ENCODE results near the gene EIF3I.

Gene EIF3I

DNA sequence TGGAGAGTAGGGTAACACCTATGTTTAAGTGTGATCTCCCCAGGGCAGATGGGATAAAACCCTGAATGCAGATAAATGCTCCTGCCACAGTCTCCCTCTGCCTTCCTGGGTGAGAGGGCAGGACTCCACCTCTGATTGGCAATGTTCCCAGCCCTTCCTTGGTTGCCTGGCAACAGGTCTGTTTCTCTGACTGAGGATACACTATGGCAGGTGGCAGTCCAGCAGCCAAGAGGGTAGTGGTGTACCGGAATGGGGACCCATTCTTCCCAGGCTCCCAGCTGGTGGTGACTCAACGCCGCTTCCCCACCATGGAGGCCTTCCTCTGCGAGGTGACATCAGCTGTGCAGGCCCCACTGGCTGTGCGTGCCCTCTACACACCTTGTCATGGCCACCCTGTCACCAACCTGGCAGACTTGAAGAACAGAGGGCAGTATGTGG is 13.3 kb upstream of the EIF3I start, which contains the start of gene DCDC2B:
TSS of gene DCDC2B (plus strand) at position 199 of the 438 bp plus-strand sequence. CDS start at position 204, 5 bp downstream.
- no peak within 1 kb of the TSS for H3K27ac ChIP-seq (ENCODE audit: insufficient read depth, low read length, poor library complexity, severe bottlenecking)
- no peaks in the 10 kb centered on the region for H3K36me3 ChIP-seq (ENCODE audit: control insufficient read depth, insufficient read depth, low read length)
- no peaks in the 10 kb centered on the region for H3K9me3 ChIP-seq (ENCODE audit: control insufficient read depth, low read length)
- DNase-seq: no peak
- H3K4me1 ChIP-seq (ENCODE audit: control insufficient read depth, insufficient read depth, low read length, poor library complexity, severe bottlenecking): peaks cover 14% of the 10 kb centered on the region
- H3K4me3 ChIP-seq (ENCODE audit: insufficient read depth, low read depth, low read length, poor library complexity, severe bottlenecking): no peak within 1 kb of the TSS
- no peaks in the 10 kb centered on the region for H3K27me3 ChIP-seq (replicated peaks; ENCODE audit: control insufficient read depth, insufficient read depth, low read length, poor library complexity, severe bottlenecking)

DNA sequence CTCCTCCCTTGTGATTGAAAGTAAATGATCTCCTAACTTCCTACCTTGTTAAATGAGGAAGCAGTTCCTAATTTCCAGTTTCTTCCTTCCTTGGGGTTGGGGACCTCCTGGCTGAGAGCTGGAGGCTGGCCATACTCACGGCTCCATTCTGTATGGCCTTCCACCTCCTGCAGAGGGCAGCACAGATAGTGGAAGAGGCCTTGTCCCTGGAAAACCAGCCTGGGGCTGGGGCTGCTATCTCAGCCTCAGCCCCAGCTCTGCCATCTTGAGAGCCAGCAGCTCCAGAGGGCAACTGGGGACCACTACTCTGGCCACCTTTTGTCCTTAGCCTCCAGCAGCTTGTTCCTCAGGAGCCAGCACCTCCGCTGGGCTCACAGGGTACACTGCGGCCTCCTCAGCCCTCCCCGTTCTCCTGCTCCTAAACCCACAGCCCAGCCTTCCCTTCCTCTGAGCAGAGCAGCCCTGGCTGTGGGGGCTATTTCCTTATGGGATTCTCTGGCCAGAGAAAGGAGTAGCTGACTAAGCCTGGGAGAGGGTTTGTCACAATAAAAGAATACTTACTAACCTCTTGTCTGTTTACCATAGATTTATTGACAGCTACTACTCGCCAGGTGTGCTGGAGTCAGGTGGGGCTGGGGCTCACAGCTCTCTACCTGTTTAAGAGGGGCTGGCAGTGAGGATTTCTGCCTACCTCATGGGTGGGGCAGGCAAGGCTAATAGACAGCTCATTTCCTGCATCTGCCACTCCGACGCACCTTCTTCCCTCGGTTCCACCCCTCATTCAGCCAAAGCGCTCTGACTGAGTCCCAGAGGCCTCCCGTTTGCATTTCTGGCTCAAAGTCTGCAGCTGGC is 6.4 kb upstream of the EIF3I start:
- no peaks in the 10 kb centered on the region for H3K27me3 ChIP-seq (replicated peaks; ENCODE audit: control insufficient read depth, insufficient read depth, low read length, poor library complexity, severe bottlenecking)
- H3K9me3 ChIP-seq (ENCODE audit: control insufficient read depth, low read length): no peaks in the 10 kb centered on the region
- H3K4me3 ChIP-seq (ENCODE audit: insufficient read depth, low read depth, low read length, poor library complexity, severe bottlenecking): no peak overlapping the region
- H3K27ac ChIP-seq (ENCODE audit: insufficient read depth, low read length, poor library complexity, severe bottlenecking): peak overlapping the region; percentile 6
- peak; percentile 21 to 40 (median 29) for DNase-seq
- peaks cover 12% of the 10 kb centered on the region for H3K36me3 ChIP-seq (ENCODE audit: control insufficient read depth, insufficient read depth, low read length)
- peaks cover 13% of the 10 kb centered on the region for H3K4me1 ChIP-seq (ENCODE audit: control insufficient read depth, insufficient read depth, low read length, poor library complexity, severe bottlenecking)

DNA sequence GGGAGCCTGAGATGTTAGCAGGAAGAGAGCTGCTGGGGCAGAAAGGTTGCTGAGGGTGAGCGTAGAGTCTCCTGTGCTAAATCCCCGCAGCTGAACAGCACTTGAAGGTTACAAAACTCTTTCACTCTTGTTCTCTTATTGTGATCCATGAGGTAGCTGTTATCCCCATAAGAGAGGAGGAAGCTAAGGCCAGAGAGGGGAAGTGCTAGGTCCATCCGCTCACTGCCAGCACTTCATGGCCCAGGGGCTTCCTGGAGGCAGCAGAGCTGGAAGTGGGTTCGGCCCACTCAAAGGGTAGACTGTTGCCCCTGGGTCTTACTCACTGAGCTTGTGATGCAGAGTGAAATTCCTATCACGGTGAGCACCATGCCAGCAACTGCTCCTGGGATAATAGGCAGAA is 5.6 kb upstream of the EIF3I start:
- H3K27me3 ChIP-seq (replicated peaks; ENCODE audit: control insufficient read depth, insufficient read depth, low read length, poor library complexity, severe bottlenecking): no peaks in the 10 kb centered on the region
- no peak overlapping the region for H3K27ac ChIP-seq (ENCODE audit: insufficient read depth, low read length, poor library complexity, severe bottlenecking)
- H3K4me1 ChIP-seq (ENCODE audit: control insufficient read depth, insufficient read depth, low read length, poor library complexity, severe bottlenecking): peaks cover 19% of the 10 kb centered on the region
- no peak for DNase-seq
- no peaks in the 10 kb centered on the region for H3K9me3 ChIP-seq (ENCODE audit: control insufficient read depth, low read length)
- no peak overlapping the region for H3K4me3 ChIP-seq (ENCODE audit: insufficient read depth, low read depth, low read length, poor library complexity, severe bottlenecking)
- H3K36me3 ChIP-seq (ENCODE audit: control insufficient read depth, insufficient read depth, low read length): peaks cover 12% of the 10 kb centered on the region

DNA sequence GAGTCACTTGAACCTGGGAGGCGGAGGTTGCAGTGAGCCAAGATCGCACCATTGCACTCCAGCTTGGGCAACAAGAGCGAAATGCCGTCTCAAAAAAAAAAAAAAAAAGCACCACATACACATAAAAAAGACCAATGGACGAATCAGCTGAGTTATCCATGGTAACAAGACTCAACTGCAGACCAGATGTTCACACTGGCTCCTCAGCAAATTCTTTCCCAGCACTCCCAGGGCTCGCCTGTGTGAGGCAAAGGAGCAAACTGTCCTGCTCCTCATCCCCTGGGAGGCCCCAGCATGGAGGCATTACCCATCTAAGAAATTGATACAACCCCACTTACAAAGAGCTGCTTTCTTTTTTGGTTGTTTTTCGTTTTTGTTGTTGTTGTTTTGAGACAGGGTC is 3.2 kb upstream of the EIF3I start:
- Histone ChIP-seq H3K27me3 (replicated peaks; ENCODE audit: control insufficient read depth, insufficient read depth, low read length, poor library complexity, severe bottlenecking) (no peaks in the 10 kb centered on the region), H3K4me1 (ENCODE audit: control insufficient read depth, insufficient read depth, low read length, poor library complexity, severe bottlenecking) (peaks cover 31% of the 10 kb centered on the region), H3K36me3 (ENCODE audit: control insufficient read depth, insufficient read depth, low read length) (peaks cover 12% of the 10 kb centered on the region), H3K27ac (ENCODE audit: insufficient read depth, low read length, poor library complexity, severe bottlenecking) (no peak overlapping the region), H3K9me3 (ENCODE audit: control insufficient read depth, low read length) (no peaks in the 10 kb centered on the region), H3K4me3 (ENCODE audit: insufficient read depth, low read depth, low read length, poor library complexity, severe bottlenecking) (no peak overlapping the region)
- no peak for DNase-seq

DNA sequence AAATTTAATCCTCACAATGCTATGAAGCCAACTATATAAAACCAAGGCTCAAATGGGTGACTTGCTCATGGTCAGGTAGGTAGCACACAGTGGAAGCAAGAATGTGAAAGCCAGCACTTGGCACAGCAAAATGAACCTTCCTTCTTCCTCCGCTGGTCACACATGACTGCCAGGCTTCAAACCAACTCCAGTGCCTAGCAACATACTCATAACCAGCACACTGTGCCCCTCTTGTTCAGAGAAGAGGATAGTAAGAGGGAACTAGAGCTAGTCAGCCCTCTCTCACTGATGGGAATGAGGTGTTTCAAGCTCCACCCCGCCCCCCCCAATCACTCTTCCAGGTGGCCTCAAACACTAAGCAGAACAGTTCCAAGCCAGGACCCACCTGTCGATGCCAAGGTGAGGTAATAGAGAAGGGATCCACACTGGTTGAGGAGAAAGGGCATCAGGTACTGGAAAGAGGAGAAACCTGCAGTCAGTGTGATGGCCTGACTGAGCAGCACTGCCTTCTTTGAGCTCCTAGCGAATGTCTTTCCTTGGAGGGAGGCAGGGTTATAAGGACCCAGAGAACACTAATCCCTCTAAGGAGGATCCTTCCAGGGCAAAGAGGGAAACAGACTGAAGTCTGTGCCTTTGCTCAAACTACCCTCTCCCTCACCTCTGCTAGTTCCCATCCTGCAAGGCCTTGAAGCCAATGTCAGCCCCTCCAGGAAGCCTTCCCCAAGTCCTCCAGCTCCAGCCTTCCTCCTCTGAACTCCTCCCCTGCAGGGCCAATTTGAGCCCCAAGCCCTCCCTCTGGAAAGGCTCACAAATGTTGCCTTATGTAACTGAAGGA is 1.2 kb upstream of the EIF3I start:
- H3K27me3 ChIP-seq (replicated peaks; ENCODE audit: control insufficient read depth, insufficient read depth, low read length, poor library complexity, severe bottlenecking): no peaks in the 10 kb centered on the region
- peak overlapping the region; percentile 70 for H3K4me3 ChIP-seq (ENCODE audit: insufficient read depth, low read depth, low read length, poor library complexity, severe bottlenecking)
- no peaks in the 10 kb centered on the region for H3K9me3 ChIP-seq (ENCODE audit: control insufficient read depth, low read length)
- H3K4me1 ChIP-seq (ENCODE audit: control insufficient read depth, insufficient read depth, low read length, poor library complexity, severe bottlenecking): peaks cover 25% of the 10 kb centered on the region
- peak overlapping the region; percentile 96 for H3K27ac ChIP-seq (ENCODE audit: insufficient read depth, low read length, poor library complexity, severe bottlenecking)
- peaks cover 11% of the 10 kb centered on the region for H3K36me3 ChIP-seq (ENCODE audit: control insufficient read depth, insufficient read depth, low read length)
- no peak for DNase-seq

DNA sequence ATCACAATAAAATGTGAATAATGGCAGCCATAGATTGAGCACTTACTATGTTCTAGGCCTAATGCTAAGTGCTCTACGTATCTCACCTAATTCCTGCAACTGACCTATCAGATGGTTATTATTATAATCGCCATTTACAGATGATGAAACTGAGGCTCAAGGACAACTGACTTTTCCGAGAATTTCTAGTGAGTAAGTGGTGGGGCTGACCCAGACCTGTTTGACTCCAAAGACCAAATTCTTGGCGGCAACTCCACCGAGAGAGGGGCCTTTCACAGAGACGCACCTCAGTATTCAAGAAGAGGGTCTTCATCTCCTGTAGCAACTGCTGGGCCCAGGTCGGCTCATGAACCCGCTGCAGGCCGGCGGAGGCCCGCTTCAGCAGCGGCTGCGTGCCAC is 627 bp upstream of the EIF3I start:
- Histone ChIP-seq H3K9me3 (ENCODE audit: control insufficient read depth, low read length) (no peaks in the 10 kb centered on the region), H3K4me3 (ENCODE audit: insufficient read depth, low read depth, low read length, poor library complexity, severe bottlenecking) (peak overlapping the region; percentile 70), H3K4me1 (ENCODE audit: control insufficient read depth, insufficient read depth, low read length, poor library complexity, severe bottlenecking) (peaks cover 20% of the 10 kb centered on the region), H3K27ac (ENCODE audit: insufficient read depth, low read length, poor library complexity, severe bottlenecking) (peak overlapping the region; percentile 96), H3K27me3 (replicated peaks; ENCODE audit: control insufficient read depth, insufficient read depth, low read length, poor library complexity, severe bottlenecking) (no peaks in the 10 kb centered on the region), H3K36me3 (ENCODE audit: control insufficient read depth, insufficient read depth, low read length) (peaks cover 16% of the 10 kb centered on the region)
- DNase-seq: no peak

DNA sequence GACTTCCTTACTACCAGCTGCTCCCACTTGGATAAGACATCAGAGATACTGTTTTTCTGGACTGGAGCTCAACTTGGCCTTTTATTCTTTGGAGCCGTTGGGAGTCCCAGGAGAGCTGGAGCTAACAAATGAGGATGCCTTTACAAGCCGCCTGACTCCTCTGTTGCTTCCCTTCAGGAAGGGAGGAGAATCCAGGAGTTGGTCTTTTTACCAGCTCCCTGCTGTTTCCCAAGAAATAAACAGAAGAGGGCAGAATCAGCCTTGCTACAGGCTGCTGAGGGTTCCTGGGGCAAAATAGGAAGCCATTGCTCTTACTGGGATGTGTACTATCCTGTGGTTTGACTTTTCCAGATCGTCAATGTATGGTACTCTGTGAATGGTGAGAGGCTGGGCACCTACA is 1.5 kb downstream of the EIF3I start:
- Histone ChIP-seq H3K27ac (ENCODE audit: insufficient read depth, low read length, poor library complexity, severe bottlenecking) (peak overlapping the region; percentile 40), H3K27me3 (replicated peaks; ENCODE audit: control insufficient read depth, insufficient read depth, low read length, poor library complexity, severe bottlenecking) (no peaks in the 10 kb centered on the region), H3K4me1 (ENCODE audit: control insufficient read depth, insufficient read depth, low read length, poor library complexity, severe bottlenecking) (peaks cover 20% of the 10 kb centered on the region), H3K36me3 (ENCODE audit: control insufficient read depth, insufficient read depth, low read length) (peaks cover 16% of the 10 kb centered on the region), H3K4me3 (ENCODE audit: insufficient read depth, low read depth, low read length, poor library complexity, severe bottlenecking) (no peak overlapping the region), H3K9me3 (ENCODE audit: control insufficient read depth, low read length) (no peaks in the 10 kb centered on the region)
- DNase-seq: no peak

DNA sequence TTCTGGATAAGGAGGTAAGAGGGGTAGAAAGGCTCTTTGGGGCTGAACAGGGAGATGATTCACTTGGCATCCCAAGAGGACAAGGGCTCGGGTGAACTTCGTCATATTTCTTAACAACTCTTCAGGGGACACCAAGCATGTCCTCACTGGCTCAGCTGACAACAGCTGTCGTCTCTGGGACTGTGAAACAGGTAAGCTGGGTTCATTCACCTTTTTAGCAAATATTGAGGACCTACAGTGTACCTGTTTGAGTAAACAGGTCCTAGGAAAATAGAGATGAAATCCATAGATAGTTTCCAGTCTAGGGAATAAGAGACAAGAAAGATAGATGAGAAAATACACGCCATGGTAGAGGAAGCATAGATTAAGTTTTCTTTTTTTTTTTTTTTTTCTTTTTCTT is 2.1 kb downstream of the EIF3I start:
- peaks cover 21% of the 10 kb centered on the region for H3K36me3 ChIP-seq (ENCODE audit: control insufficient read depth, insufficient read depth, low read length)
- H3K4me1 ChIP-seq (ENCODE audit: control insufficient read depth, insufficient read depth, low read length, poor library complexity, severe bottlenecking): peaks cover 20% of the 10 kb centered on the region
- no peaks in the 10 kb centered on the region for H3K27me3 ChIP-seq (replicated peaks; ENCODE audit: control insufficient read depth, insufficient read depth, low read length, poor library complexity, severe bottlenecking)
- no peaks in the 10 kb centered on the region for H3K9me3 ChIP-seq (ENCODE audit: control insufficient read depth, low read length)
- no peak for DNase-seq
- no peak overlapping the region for H3K4me3 ChIP-seq (ENCODE audit: insufficient read depth, low read depth, low read length, poor library complexity, severe bottlenecking)
- no peak overlapping the region for H3K27ac ChIP-seq (ENCODE audit: insufficient read depth, low read length, poor library complexity, severe bottlenecking)

DNA sequence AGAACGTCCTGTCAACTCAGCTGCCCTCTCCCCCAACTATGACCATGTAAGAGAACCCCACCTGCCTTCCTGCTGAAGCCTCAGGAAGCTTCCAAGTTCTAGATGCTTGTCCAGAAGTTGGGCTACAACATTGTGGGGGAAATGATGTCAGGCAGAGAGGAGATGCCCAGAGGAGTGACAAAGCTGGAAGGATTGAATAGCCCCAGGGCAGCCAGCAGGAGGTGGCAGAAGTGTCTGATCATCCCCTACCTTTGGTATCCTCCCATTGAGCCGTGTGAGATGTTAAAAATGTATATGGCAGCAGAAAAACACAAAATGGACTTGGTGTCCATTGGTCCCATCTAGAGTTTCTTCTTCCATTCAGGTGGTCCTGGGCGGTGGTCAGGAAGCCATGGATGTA is 6.6 kb downstream of the EIF3I start:
- H3K27me3 ChIP-seq (replicated peaks; ENCODE audit: control insufficient read depth, insufficient read depth, low read length, poor library complexity, severe bottlenecking): no peaks in the 10 kb centered on the region
- DNase-seq: no peak
- no peak overlapping the region for H3K27ac ChIP-seq (ENCODE audit: insufficient read depth, low read length, poor library complexity, severe bottlenecking)
- H3K36me3 ChIP-seq (ENCODE audit: control insufficient read depth, insufficient read depth, low read length): peaks cover 48% of the 10 kb centered on the region
- peaks cover 1% of the 10 kb centered on the region for H3K4me1 ChIP-seq (ENCODE audit: control insufficient read depth, insufficient read depth, low read length, poor library complexity, severe bottlenecking)
- no peak overlapping the region for H3K4me3 ChIP-seq (ENCODE audit: insufficient read depth, low read depth, low read length, poor library complexity, severe bottlenecking)
- no peaks in the 10 kb centered on the region for H3K9me3 ChIP-seq (ENCODE audit: control insufficient read depth, low read length)
